Stimulated activated CD8-positive, alpha-beta memory T cell treated with anti-CD3 and anti-CD28 coated beads, Interleukin-7, amount 100 ng/mL, for 4 hours (primary cell): ENCODE measurements around the gene CAMKK1.

Experiments used
- DNase-seq, 2 donors: peaks; one replicate each; pipeline ENCODE4 v3.0.0-alpha.2; 2020; ENCODE audit warnings: low read depth in 2 of 2

CAMKK1 gene

GRCh38 chr17:3893003-3893719, at the start of gene CAMKK1:
Gene CAMKK1 (minus strand): TSS chr17:3893053. CDS start chr17:3885687, 7,366 bp downstream.
- peak; percentile 64 to 88 for DNase-seq

DNA sequence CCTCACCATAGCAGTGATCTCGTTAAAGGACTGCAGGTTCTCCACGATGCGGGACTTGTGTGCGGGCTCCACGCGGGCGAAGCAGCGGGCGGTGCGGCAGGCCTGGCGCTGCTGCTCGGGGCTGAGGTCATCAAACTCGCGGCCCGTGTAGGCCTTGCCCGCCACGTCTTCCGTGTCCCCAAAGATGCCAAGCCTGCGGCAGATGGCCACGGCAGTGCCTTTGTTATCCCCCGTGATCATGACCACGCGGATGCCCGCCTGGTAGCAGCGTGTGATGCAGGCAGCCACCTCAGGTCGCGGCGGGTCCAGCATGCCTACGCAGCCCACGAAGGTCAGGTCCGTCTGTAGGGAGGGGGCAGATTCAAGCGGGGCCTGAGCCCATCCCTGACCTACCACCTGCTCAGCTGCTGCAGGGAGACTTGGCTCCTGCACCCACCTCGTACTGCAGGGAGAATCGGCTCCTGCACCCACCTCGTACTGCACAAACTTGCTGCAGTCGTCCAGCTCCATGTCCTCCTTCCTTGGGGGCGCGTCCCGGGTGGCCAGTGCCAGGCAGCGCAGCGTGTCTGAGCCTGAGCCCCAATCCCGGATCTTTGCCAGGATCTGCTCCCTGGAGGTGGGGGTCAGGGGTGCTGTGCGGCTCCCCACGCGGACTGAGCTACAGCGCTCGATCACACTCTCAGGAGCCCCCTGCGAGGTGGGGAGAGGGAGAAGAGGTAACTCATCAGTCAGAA, 48.3 kb upstream of the CAMKK1 start:
- DNase-seq, result no peak

DNA sequence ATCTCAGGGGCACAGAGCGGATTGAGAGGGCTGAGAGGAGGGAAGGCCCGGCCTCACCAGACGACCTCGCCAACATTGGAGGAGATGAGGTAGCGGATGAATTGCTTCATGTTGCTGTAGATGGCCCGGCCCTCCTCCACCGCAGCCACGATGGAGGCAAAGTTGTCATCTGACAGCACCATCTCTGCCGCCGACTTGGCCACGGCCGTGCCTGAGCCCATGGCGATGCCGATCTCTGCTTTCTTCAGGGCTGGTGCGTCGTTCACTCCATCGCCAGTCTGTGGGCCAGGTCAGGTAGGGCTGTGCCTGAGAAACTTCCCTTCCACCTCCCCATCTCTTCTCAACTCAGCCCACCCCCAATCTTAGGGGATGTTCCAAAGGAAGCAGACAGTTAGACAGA, 44.5 kb upstream of the CAMKK1 start:
- no peak for DNase-seq

- no peak for DNase-seq
Observed at GRCh38 chr17:3935825-3936355, 43.0 kb upstream of the CAMKK1 start.

- DNase-seq, result no peak
Observed at GRCh38 chr17:3935140-3935542, 42.3 kb upstream of the CAMKK1 start.

DNA sequence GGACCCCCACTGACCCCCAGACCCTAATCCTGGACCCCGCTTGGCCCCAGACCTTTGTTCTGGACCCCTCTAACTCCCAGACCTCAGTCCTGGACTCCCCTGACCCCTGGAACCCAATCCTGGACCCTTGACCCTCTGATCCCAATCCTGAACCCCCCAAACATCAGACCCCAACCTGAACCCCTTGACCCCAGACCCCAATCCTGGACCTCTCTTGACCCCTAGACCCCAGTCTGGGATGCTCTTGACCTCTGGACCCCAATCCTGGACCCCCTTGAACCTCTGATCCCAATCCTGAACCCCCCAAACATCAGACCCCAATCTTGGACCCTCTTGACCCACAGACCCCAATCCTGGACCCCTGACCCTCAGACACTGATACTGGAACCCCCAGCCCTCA, 36.9 kb upstream of the CAMKK1 start:
- DNase-seq, result no peak

DNA sequence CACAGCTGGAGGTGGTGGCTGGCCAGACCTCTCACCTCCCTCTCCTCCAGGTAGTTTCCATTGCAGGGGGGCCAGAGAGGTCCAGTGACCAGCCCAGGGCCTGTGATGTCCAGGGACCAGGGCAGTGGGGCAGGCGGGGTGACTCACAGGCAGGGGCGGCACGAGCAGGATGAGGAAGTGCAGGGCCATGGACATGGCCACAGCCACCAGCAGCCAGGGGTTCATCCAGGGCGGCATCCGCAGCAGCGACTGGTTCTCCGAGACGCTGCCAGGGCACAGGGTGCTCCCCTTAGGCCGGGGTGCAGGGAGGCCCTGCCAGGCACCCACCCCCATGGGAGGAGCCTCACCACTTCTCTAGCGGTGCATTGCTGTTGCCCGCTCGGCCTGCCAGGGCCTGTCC, 36.3 kb upstream of the CAMKK1 start:
- DNase-seq, result no peak

GRCh38 chr17:3928406-3928805, 35.6 kb upstream of the CAMKK1 start:
- no peak for DNase-seq

GRCh38 chr17:3927628-3928340, 34.9 kb upstream of the CAMKK1 start:
- no peak for DNase-seq

DNA sequence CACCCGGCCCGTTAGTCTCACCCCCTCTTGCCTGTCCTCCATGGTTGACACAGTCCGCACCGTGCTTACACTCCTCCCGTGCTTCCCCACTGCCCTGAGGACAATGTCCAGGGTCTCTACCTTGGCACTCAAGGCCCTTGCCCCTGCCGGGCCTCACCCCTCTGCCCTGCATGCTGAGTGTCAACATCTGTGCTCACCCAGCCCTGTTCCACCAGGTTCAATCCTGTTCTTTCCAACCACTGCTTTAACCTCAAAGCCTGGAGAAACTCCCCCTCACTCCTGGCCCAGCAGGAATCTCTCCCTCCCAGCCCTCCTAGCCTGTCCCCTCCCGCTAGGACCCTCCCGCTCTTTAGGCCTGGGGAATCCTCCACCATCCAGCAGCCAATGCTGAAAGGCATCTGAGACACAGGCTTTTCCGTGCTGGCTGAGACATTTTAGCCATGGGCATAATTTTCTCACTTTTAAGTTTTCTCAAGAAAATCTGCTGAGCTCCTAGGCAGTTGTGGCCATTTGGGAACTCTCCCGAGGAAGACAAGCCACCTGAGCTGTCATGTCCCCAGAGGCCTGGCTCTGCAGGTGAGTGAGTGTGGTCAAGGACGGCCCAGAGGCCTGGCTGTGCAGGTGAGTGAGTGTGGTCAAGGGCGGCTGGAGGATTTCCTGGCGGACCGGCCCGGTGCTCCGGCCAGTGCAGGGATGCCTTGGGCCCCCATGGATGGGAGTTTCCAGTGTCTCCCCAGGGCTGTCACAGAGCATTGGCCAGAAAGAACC, 34.2 kb upstream of the CAMKK1 start:
- no peak for DNase-seq

- DNase-seq, result no peak
Observed at GRCh38 chr17:3925684-3926485, 33.0 kb upstream of the CAMKK1 start.

DNA sequence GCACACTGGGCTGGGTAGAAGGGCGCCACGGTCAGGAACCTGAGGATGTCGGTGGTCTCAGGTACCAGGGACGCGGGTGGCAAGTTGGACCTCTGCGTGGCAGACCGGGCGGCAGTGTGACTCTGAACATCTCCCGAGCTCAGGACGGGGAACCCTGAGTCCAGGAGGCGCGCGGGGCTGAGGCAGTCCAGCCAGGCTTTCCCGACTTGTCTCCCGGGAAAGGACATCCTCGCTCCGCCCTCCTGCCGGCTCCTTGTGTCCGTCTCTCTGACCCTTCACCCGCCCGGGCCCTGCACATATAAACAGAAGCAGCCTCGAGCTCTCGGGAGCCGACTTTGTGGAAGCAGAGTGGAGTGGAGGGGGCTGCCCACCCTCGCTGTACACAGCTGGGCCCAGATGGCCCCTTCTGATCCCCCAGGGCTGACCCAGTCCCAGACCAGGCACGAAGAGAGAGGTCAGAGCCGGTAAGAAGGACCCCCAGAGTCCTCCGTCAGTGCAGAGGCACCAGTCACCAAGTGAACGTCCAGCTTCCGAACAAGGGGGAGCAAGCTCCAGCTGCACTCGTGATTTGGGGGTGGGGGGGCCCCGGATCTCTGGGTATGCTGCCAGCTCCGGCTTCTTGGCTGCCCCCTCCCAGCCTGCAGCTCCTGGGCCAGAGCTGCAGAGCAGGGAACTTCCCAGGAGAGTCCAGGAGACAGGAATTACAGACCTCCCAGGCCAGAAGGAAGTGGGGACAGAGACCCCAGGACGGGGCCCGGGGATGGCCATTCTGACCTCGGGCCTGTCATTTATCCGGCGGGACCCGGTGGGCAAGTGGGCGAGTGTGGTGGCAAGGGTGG, 31.9 kb upstream of the CAMKK1 start:
- no peak for DNase-seq

GRCh38 chr17:3923466-3924190, 30.8 kb upstream of the CAMKK1 start:
- DNase-seq, result no peak

DNA sequence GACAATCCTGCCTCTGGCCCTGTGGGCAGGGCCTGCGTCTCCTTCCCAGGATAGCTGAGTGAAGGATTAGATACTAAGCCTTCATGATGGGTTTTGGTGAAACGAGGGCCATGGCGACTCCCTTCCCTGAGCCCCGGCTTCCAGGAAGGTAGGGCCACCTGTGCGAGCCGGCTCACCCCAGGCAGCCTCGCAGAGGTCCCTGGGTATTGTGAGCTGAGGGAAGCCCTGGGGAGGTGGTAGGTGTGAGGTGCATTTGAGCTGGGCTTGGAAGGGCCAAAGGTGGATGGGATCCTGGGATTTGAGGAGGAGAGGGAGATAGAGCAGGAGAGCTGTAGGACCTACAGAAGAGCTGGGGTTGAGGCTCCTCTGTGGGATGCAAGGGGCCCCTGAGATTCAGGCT, 29.9 kb upstream of the CAMKK1 start:
- DNase-seq, result no peak

DNA sequence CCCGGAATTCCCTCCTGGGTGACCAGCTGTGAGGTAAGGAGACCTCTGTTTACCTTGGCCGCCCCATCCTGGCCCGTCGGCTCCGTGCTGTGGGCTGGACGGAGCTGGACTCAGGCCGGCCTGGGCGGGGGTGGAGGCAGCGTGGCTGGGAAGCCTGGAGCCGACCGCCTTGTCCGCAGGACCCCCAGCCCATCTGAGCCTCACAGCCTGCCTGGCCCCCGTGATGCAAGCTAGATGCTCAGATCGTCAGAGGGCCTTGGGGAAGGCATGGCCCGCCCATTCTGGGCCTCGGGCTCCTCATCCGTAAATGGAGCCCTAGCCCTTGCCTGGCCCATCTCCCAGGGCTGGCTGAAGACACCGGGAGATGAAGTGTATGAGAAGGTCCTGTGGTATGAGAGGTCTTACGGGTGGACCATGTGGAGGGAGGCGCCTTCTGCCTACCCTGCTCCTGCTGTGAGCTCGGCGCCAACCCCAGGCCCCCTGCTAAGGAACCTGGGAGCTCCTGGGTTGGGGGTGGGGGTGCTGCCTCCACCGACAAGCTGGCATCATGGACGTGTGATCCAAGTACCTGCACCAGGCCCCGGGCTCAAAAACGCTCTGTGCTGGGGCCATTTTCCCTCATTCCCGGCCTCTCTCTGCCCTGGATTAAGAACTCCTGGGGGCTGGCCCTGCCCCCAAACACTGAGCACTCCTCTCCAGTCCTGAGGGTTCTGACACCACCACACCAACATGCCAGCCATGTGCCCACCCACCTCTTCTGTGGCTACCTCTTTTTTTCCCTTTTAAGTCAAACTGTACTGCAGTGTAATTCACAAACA, 28.9 kb upstream of the CAMKK1 start:
- DNase-seq, result no peak

GRCh38 chr17:3921006-3921405, 28.2 kb upstream of the CAMKK1 start:
- no peak for DNase-seq

DNA sequence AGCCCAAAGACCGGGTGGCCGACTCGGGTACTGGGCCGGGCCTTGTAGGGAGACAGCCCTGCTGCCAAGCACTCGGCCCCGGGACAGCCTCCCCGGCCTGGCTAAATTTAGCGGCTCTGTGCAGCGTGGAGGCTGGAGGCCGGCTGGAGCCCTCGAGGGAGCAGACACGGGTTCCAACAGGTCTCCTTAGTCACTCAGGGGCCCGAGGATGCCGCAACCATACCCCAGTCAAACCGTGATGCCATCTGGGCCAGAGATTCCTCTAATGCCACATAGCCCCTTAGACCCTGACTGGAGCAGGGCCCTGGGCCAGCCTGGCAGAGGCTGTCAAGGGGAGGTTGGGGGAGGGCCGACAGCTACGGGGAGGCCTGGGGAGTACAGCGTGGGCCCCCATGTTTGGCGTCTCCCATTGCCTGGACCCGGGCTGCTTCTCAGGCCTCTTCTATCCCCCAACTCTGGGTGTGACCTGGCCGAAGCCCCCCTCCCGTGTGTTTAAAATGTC, 26.3 kb upstream of the CAMKK1 start:
- no peak for DNase-seq
